ENCODE data around the gene PLD6.

- no peak for TF ChIP-seq EZH2 (IDR thresholded peaks at IDR 0.05; ENCODE audit: borderline replicate concordance, insufficient read depth, low read depth, low read length, poor library complexity, severe bottlenecking)
- no peak for TF ChIP-seq CTCF (IDR thresholded peaks at IDR 0.05)
These were observed 30.3 kb upstream of the PLD6 start for GRCh38 chr17:17236295-17237025.
